ENCODE data around the gene SIDT1. TPM values are rescaled to one million over a fixed set of nuclear protein-coding genes. Genes with fewer than 3 reads are reported as not detected.

SIDT1 gene
- total RNA-seq, 4 donors from 2014 or later: 35.6 to 134 (median 83.4) TPM

GRCh38 chr3:113552851-113553250 is 20.5 kb downstream of the SIDT1 start:
- no peaks in the 10 kb centered on the region for H3K9me3 ChIP-seq
- peaks cover 0 to 24% (median 7%) of the 10 kb centered on the region in 4 donors for H3K4me1 ChIP-seq
- TF ChIP-seq EP300 (IDR thresholded peaks at IDR 0.05; ENCODE audit: low read depth): no peak
- TF ChIP-seq CTCF (IDR thresholded peaks at IDR 0.05): no peak
- TF ChIP-seq POLR2A (IDR thresholded peaks at IDR 0.05): no peak
- TF ChIP-seq POLR2AphosphoS5 (IDR thresholded peaks at IDR 0.05): no peak
- WGBS, 2 donors (ENCODE audit: low coverage in 1 of 2): 81% methylated on average over 3 of the region's 3 CpGs; no CpG with 5 or more reads in 1 of the 2 donors
- intact Hi-C loops (cut with DNase I; ENCODE audit: low total_unique reads): no loop called here
- DNase-seq: no peak
- H3K27me3 ChIP-seq: no peaks in the 10 kb centered on the region
- no peak overlapping the region for H3K27ac ChIP-seq
- in situ Hi-C loops (cut with MboI; ENCODE audit: low pct_ligation_motif_present in 1 of 4, low pct_unique_long_range_greater_than_20kb in 1 of 4, low sequenced_read_pairs in 3 of 4): no loop called here
- H3K36me3 ChIP-seq: no peaks in the 10 kb centered on the region
- H3K4me3 ChIP-seq: no peak overlapping the region

- no peak overlapping the region for H3K27ac ChIP-seq
- intact Hi-C loops (cut with DNase I; ENCODE audit: low total_unique reads) (no loop called here), in situ Hi-C loops (cut with MboI; ENCODE audit: low pct_ligation_motif_present in 1 of 4, low pct_unique_long_range_greater_than_20kb in 1 of 4, low sequenced_read_pairs in 3 of 4) (no loop called here)
- WGBS, 2 donors (ENCODE audit: low coverage in 1 of 2): 100% methylated on average over 1 of the region's 1 CpG
- H3K36me3 ChIP-seq: no peaks in the 10 kb centered on the region
- H3K9me3 ChIP-seq: no peaks in the 10 kb centered on the region
- H3K4me1 ChIP-seq: peaks cover 0 to 38% (median 14%) of the 10 kb centered on the region in 4 donors
- H3K27me3 ChIP-seq: no peaks in the 10 kb centered on the region
- no peak for DNase-seq
- TF ChIP-seq CTCF (IDR thresholded peaks at IDR 0.05) (no peak), POLR2AphosphoS5 (IDR thresholded peaks at IDR 0.05) (no peak), POLR2A (IDR thresholded peaks at IDR 0.05) (no peak), EP300 (IDR thresholded peaks at IDR 0.05; ENCODE audit: low read depth) (no peak)
- no peak overlapping the region for H3K4me3 ChIP-seq
Measured at GRCh38 chr3:113555138-113555537, 22.8 kb downstream of the SIDT1 start.

GRCh38 chr3:113556316-113556945 is 24.1 kb downstream of the SIDT1 start:
- 88% methylated on average over 6 of the region's 6 CpGs; no CpG with 5 or more reads in 1 of the 2 donors for WGBS, 2 donors (ENCODE audit: low coverage in 1 of 2)
- TF ChIP-seq EP300 (IDR thresholded peaks at IDR 0.05; ENCODE audit: low read depth) (no peak), POLR2AphosphoS5 (IDR thresholded peaks at IDR 0.05) (no peak), POLR2A (IDR thresholded peaks at IDR 0.05) (no peak), CTCF (IDR thresholded peaks at IDR 0.05) (no peak)
- Histone ChIP-seq H3K4me1 (peaks cover 0 to 41% (median 14%) of the 10 kb centered on the region in 4 donors), H3K27me3 (no peaks in the 10 kb centered on the region), H3K4me3 (no peak overlapping the region), H3K36me3 (no peaks in the 10 kb centered on the region), H3K9me3 (no peaks in the 10 kb centered on the region), H3K27ac (peak overlapping the region; percentile 34 to 69 (median 51))
- no peak for DNase-seq
- in situ Hi-C loops (cut with MboI; ENCODE audit: low pct_ligation_motif_present in 1 of 4, low pct_unique_long_range_greater_than_20kb in 1 of 4, low sequenced_read_pairs in 3 of 4) (no loop called here), intact Hi-C loops (cut with DNase I; ENCODE audit: low total_unique reads) (no loop called here)

- H3K9me3 ChIP-seq: no peaks in the 10 kb centered on the region
- no peak overlapping the region for H3K4me3 ChIP-seq
- H3K27me3 ChIP-seq: no peaks in the 10 kb centered on the region
- H3K27ac ChIP-seq: peak overlapping the region; percentile 34 to 69 (median 51)
- no peak for TF ChIP-seq POLR2A (IDR thresholded peaks at IDR 0.05)
- no peak for TF ChIP-seq POLR2AphosphoS5 (IDR thresholded peaks at IDR 0.05)
- TF ChIP-seq CTCF (IDR thresholded peaks at IDR 0.05): no peak
- no peak for TF ChIP-seq EP300 (IDR thresholded peaks at IDR 0.05; ENCODE audit: low read depth)
- H3K36me3 ChIP-seq: no peaks in the 10 kb centered on the region
- in situ Hi-C loops (cut with MboI; ENCODE audit: low pct_ligation_motif_present in 1 of 4, low pct_unique_long_range_greater_than_20kb in 1 of 4, low sequenced_read_pairs in 3 of 4): no loop called here
- WGBS, 2 donors (ENCODE audit: low coverage in 1 of 2): 66 to 100% methylated on average over 1 to 7 of the region's 7 CpGs
- H3K4me1 ChIP-seq: peaks cover 0 to 41% (median 14%) of the 10 kb centered on the region in 4 donors
- intact Hi-C loops (cut with DNase I; ENCODE audit: low total_unique reads): no loop called here
- DNase-seq: peak; percentile 45
Measured at GRCh38 chr3:113556946-113557335, 24.6 kb downstream of the SIDT1 start.

Measured in transverse colon (tissue), 4 donors.